Activated CD8-positive, alpha-beta memory T cell treated with anti-CD3 and anti-CD28 coated beads for 24 hours (primary cell): ENCODE data around the gene POLR1A.

ENCODE experiments used
- DNase-seq: peaks from one replicate; pipeline ENCODE4 v3.0.0-alpha.2; 2020

POLR1A gene

DNA sequence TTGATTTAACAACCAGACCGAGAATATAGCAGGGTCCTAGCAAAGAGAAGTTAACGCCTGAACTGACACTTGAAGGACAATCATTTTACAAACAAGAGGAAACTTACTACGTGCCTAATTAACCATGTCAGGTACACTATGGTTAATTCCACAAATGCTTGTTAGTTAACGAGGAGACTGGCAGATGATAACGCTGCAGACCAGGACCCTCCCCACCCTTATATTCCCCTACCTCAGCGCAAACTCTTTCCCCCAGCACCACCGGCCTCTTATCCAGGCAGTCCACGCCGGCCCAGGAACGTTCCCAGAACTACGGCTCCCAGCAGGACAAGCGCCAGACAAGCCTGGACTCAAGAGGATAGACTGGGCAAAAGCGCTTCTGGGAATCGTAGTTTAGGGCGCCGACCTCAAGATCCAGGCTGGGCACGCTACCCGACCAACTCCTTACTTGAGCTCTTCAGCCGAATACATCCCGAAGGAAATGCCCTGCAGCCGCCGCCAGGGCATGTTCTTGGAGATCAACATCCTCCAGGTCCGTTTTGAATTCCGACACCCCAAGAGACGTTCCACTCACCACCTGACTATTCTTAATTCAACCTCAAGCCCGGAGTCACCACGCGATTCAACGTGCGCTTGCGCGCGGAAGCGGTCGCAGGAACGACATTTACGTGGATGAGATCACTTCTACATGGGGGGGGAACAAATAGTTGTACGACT is at the start of gene POLR1A:
Gene POLR1A (minus strand): TSS at position 635 of the 717 bp plus-strand sequence. CDS start 110 bp downstream, at position 525.
- peak; percentile 90 for DNase-seq

DNA sequence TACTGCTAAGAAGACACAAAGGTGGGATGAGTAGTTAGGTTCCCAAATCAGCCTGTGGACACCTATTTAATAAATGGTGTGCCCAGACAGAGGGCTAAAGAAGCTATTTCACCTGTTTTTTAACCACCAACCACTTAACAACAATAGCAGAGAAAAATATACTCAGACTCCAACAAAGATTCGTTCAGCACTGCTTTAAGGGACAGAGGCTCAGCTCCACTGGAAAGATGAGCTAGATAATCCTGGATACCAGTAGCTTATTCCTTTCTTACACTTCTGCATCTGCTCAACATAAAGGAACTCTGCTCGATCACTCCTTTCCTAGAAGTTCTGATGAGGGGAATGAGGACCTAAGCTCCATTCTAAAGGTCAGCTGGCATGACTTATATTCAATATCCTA is 44.8 kb upstream of the POLR1A start:
- DNase-seq: no peak

DNA sequence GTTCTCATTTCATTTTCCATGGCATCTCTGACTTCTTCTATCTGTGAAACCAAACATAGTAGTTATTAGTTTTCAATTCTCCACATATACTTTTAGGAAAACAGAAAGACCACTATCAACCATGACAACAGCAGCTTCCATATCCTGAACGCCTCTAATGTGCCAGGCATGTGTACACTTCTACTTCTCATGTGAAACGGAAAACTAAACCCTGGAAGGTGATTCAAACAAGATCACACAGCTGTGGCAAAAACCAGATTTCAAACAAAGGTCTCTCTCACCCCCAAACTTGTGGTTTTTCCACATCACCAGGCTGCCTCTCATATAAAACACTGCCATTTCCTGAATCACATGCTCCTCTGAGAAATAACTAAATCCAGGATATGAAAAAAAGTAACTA is 42.1 kb upstream of the POLR1A start:
- no peak for DNase-seq

DNA sequence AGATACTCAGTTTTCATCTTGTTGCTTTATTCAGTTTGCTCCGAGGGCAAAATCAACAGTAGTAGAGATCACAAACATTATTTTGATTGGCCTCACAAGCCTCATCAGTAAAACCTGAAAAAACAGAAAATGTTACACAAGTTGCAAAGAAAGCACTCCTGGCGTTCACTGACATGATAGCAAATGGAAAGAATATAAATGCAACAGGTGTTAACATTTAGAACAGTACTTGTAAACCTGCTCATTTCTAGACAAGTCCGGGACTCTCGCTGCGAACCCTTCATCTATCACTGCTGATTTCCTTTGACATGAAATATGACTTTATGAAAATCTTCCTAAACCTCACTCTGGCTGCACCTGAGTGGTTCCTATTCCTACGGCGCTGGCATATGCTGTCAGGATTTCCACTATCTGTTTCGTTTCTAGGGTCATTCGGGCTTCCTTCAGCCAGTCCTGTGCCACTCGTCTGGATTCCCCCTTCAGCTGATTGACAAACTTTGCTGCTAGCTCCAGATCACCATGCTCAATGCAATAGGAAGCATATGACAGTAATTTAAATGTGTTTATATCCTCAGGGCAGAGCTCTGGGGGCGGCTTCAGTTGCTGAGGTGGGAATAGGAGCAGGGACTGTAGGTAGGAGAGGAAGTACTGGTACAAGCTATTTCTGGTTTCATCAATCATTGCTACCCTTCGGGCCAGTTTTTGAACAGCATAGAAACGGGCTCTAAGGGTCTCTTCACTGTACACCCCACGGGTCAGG is 38.4 kb upstream of the POLR1A start:
- no peak for DNase-seq

DNA sequence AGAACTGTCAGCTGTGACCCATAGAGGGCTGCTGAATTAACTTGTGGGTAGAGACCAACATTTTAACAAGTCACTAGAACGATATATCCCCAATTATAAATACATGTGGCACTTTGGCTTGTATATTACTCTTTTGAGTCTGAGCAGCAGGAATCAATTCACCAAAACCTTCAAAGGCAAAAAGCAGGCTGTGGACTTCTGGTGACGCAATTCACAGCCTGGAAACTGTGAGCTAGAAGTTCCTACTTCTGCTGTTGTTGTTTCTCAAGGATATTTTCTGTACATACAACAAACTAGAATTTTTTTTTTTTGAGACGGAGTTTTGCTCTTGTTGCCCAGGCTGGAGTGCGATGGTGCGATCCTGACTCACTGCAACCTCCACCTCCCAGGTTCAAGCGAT is 37.6 kb upstream of the POLR1A start:
- no peak for DNase-seq

DNA sequence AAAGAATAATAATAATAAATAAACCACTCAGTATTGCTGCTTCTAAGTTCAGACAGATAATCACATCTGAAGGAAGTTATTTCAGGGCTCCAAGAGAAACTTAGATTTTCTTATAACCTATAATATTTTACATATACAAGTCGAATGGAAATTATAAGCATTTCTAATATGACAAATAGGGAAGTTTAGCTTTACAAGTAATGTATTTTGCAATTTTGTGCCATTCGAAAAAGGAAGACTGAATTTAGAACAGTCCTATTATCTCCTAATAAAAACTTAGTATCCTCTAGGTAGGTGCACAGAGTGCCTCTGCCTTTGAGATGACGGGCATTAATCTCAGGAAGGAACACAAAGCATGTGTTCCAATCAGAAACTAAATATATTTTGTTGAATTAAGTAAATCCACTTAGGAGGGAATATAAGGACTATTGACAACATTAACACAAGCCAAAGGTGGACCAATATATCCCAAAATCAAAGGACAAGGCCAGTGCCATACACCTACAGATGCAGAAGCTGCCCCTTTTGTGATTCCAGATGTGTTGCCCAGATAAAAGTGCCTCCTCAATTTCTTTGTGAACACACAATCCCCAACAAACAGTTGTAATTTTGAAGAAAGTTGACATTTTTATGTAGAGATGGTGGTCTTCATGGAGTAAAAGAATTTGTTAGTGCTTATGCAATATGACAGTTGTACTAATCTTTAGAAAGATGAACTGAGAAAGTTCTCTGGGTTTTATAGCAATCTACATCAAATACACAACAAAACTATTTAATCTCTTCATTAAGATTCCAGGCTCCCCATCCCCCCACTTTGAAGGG is 37.0 kb upstream of the POLR1A start:
- no peak for DNase-seq

DNA sequence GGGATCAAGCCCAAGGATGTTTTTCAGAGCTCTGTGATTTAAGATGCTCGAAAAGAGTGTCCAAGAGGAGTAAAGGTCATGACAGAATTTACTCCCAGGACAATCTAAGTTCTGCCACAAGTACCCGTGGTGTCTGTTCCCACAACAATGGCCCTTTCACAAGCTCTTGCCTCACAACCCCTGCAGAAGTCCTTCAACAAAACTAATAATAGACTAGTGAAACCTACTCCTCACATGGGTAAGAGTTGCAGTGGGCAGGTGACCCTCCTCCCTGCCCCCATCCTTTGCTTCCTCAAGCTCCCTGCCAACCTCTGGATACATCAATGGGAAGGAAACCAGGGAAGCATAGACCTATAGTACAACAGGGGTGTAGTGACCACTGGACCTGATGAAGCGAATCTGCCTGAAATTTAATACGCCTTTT is 35.3 kb upstream of the POLR1A start:
- no peak for DNase-seq

DNA sequence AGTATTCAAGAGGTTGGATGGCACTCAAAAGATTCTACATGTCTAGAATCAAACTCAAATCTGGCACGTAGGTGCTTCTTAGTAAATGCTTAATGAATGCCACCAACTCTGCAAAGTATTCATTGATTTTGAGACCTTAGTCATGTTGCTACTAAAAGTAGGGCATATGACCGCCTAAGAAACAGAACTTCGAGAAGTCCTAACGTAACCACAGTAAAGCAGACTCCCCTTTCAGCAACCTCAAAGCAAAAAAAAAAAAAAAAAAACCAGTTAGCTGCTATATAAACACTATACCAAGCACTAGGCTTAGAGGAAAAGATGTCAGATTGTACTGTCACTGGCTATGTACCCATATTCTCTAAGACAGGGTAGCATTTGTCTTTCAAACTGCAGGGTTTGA is 34.3 kb upstream of the POLR1A start:
- DNase-seq: no peak

DNA sequence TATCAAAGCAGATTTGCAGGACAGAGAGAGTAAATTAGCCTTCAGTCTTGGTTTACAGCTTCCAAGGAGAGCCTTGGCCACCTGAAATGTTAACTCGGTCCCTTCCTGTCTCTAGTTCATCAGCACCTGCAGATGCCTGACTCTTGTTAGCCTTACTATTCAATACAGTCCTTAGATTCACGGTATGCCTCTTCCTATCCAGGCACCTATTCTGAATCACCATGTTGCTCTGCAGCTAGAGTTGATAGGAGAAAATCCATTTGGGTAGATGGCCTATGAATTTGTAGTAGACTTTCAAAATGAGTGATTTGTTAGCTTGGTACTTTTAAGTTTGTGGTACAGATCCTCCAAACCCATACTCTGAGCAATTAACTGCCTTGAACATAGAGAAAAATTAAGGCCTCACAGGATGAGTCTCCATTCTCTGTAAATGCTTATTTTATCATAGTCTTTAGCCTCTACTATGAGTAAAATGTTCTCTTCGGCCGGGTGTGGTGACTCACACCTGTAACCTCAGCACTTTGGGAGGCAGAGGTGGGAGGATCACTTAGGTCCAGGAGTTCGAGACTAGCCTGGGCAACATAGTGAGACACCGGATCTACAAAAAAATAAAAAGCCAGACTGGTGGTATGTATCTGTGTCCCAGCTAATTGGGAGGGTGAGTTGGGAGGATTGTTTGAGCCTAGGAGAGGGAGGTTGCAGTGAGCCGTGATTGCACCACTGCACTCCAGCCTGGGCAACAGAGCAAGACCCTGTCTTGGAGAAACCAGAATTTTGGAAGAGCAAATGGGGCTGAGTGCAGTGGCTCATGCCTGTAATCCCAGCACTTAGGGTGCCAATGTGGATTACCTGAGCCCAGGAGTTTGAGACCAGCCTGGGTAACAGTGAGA is 33.3 kb upstream of the POLR1A start:
- no peak for DNase-seq

DNA sequence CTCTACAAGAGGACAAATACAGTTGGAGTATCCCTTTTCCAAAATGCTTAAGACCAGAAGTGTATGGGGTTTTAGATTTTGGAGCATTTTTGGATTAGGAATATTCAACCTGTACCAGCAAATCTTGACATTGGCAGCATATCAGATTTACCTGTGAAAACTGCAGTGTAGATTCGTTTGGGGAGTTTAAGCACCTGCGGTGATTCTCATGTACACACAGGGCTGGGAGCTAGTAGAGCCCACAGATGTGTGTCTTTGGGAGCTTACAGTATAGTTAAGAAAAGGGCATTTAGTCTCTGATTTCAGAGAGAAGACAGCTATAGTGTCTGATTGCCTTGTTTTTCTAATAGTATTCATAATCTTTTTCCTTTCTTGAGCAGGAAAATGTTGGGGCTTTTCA is 30.5 kb upstream of the POLR1A start:
- no peak for DNase-seq

DNA sequence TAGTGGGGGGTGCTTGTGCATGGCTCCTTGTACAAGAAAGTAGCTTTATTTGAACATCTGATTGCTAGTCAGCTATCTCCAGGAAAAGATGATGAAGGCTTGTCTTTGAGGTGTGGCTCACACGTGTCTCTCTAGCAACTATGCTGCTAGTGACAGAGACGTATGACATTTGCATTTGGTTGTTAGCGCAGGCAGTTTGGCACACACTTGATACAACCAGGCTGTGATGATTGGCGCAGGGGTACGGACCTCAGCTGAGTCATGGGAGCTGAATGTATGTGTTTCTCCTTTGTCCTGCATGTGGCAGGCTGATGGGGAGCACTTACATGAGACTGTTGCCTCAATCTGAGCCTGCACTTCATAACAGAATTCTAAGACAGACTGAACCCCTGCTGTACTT is 30.0 kb upstream of the POLR1A start:
- DNase-seq: no peak

DNA sequence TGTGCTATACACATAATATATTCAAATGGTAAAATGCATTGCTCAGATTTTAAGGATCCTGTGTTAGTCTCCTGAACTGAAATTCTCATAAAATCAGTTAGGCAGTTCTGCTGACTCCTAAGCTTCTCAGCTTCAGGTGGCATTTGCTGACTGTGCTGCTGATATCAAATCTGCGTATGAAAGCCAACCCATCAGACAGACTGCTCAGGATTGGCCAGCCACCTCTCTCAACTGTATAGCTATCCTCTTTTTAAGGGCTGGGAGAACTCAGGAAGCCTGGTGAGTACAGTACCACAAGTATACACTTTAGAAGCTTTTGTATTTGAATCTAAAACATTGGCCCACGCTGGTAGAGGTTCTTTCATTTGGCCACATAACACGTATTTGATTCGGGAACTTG is 29.0 kb upstream of the POLR1A start:
- no peak for DNase-seq

DNA sequence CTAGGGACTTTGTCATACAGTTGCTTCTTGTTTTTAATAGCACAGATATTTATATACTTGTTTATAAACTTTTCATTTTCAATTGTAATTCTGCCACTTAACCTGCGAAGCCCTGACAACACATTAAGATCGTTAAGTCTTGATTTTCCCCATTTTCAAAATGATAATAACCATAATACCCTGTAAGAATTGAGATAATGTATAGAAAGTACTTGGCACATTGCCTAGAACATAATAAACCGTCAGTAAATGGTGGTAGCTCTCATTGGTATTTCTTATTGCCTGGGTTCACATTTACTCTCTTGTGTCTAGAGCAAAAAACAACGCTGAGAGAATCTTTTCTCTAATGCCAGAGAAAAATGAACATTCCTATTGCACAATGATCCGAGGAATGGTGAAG is 19.0 kb upstream of the POLR1A start:
- no peak for DNase-seq

DNA sequence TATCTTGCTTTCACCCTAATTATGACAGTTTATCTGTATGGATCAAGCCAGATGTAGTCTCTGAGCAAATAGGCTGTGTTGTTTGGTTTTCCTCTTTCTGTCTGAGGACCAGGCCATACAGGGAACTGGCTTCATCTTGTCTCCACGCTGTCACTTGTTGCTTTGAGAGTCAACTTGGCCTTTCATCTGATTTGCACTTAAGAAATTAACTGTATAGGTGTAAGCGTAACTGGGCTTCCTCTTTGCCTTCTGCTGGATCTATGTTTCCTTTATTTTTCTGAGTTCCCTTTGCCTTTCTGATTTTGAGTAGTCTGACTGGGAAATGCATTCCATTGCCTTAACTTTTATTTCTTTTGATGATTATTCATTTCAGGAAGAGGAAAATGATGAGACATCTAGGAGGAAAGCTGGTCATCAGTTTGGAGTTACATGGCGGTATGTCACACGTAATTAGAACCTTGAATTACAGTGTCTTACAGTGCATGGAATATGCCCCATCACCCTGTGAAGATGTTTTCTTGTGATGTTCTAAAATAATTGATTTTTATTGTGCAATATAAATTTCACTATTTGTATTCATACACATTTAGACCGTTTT is 17.7 kb upstream of the POLR1A start:
- DNase-seq: no peak

DNA sequence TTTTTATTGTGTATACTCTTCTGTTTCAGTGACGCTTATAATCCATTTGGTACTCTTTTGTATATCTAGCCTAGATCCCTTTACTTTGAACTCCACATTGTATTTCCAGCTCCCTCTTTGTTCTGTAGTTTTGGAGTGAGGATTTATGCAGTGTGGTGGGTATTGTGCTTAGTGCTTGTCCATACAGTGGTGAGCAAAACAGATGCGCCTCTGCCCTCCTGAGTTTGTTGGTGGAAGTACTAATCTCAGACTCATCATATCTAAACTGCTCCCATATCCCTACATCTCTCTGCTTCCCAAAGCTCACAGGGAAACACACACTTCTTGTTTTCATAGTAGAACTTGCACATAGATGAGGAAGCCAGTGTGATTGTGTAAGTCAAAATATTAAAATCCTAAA is 12.4 kb upstream of the POLR1A start:
- DNase-seq: no peak

DNA sequence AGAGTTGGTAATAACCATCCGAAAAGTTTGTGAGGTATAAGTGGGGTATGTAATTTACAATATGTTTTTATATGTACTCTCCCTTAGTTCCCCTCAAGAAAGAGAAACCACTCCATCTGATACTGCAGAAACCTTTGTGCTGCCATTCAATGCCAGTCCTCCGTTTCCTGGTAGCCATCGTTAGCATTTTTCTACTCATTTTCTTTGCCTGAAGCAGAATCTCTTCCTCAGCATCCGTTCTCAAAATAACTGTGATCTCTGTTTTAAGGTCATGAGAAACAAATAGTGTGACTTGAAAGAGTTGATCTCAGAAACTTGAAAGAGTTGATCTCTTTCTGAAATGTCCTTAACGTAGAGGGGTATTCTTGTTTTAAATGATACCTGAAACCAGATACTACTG is 1.3 kb upstream of the POLR1A start:
- no peak for DNase-seq

DNA sequence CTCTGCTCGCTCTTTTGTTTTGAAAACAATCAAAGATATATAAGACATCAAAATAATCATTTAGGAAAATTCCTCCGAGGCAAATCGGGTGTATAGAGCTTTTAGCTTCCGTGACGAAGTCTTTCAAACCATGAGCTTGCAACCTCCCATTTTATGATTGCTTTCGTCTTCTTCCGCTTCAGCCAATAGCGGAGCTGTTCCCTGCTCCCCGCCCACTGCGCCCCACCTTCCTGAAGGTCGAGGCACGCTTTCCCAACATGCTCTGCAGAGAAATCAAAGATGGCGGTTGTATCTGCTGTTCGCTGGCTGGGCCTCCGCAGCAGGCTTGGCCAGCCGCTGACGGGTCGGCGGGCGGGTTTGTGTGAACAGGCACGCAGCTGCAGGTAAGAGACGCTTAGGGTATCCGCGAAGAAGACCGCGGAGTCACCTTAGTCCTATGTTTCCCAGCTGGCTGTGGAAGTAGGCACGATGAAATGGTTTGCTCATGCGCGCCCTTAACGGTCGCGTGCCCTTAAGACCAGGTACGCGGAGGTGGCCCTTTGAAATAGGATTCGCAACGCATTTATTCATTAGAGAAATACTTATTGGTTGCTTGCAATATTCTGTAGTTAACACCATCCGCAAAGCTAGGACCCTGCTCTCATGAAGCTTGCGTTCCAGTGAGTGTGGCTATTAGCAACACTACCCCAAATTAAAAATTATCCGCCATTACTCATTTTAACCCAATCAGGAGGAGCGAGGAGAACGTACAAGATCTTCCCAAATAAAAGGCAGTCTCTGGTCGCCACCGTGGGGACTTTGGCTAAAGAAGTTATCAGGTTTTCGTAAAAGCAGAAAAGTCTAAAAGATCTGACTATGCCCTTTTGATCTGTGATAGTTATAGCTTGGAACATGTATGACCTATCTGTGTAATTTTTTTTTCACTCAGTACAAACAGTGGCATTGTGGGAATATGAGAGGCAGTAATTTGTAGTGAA is 571 bp upstream of the POLR1A start, which contains the start of gene PTCD3:
Gene PTCD3 (plus strand): TSS at position 267 of the 977 bp plus-strand sequence. CDS start 13 bp downstream, at position 280.
- DNase-seq: peak; percentile 95

DNA sequence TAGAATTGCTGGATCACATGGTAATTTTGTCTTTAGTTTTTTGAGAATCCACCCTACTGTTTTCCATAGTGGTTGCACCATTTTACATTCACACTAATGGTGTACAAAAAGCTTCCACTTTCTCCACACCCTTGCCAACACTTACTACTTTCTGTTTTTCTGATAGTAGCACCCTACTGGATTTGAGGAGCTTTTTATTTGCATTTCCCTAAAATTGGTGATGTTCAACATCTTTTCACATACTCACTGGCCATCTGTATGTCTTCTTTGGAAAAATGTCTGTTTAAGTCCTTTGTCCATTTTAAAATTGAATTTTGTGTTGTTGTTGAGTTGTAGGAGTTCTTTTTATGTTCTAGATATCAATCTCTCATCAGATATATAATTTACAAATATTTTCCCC is 3.5 kb downstream of the POLR1A start:
- DNase-seq: no peak

DNA sequence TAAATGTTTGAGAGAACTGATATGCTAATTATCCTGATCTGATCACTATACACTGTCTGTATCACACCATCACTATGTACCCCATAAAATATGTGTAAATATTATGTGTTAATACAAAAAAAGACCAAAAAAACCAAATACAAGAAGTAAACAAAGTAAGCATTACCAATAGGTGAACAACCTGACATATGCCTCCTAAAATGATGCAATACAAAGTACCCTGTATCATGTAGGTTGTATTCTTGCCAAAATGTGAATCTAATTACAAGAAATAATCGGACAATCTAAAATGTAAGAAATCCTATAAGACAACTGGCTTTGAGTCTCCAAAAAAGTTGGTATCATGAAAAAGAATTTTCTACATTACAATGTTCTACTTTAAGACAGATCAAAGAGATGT is 7.8 kb downstream of the POLR1A start:
- no peak for DNase-seq

DNA sequence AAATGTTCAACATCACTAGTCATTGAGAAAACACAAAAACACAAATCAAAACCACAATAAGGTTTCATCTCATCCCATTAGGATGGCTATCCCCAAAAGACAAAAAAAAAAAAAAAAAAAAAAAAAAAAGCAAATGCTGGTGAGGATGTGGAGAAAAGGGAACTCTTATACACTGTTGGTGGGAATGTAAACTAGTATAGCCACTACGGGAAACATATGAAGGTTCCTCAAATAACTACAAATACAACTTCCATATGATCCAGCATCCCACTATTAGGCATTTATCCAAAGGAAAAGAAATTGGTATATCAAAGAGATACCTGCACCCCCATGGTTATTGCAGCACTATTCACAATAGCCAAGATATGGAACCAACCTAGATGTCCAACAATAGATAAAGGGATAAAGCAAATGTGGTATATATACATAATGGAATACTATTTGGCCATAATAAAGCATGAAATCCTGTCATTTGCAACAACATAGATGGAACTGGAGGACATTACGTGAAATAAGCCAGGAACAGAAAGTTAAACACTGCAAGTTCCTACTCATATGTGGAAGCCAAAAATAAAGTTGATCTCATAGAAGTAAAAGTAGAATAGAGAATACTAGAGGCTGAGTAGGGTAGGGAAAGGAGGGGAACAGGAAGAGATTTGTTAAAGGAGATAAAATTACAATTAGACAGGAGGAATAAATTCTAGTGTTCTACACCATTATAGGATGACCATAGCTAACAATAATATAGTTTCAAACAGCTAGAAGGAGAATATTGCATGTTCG is 8.4 kb downstream of the POLR1A start:
- no peak for DNase-seq
